ENCODE measurements around the gene TBC1D21. TPM values are rescaled to one million over a fixed set of nuclear protein-coding genes. Genes with fewer than 3 reads are reported as not detected.

The TBC1D21 gene
- total RNA-seq, 1 donor from 2014 or later, result not detected

DNA sequence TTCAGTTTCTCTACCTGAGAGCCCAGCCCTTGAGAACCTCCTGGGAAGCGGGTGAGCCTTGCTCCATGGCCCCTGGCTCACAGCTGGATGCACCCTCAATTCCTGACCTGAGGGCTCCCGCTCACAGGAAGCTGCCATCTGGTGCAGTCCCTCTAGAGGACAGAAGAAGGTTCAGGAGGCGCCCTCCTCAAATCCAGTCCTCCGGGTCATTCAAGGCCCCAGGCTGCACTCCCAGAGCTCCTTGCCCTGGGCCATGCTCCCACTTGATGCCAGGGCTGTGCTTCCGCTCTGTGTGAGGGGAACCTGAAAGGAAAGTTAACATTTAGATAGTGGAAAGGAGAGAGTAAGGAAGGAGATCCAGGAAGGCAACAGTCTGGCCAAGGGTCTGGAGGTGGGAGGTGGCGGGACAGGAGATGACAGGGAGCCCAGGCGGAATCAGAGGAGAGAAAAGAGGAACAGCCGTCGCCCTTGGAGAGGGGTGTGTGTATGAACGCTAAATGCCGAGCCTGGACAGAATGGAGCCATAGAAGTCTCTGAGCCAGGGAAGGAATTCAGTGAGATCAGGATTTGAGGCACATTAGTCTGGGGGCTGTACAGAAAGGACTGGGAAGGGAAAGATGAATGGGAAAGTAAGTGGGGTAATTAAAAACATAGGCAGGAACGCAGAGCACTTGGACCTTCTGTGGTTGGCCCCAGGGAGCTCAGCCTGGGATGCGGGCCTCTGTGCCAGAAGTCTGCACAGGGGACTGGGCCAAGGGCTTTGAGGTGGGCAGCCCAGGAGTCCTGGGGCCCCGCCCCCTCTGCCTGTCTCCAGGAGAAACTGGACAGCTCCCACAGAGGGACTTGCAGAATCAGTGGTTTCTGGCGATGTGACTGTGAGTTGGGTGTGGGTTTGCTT is 26.1 kb downstream of the TBC1D21 start:
- Histone ChIP-seq H3K4me3 (ENCODE audit: low read depth, low read length) (no peak overlapping the region), H3K36me3 (ENCODE audit: control insufficient read depth, insufficient read depth, low read length) (no peaks in the 10 kb centered on the region), H3K27me3 (ENCODE audit: control insufficient read depth, insufficient read depth, low read length) (peaks cover 7% of the 10 kb centered on the region)
- FAIRE-seq (no peak), DNase-seq (ENCODE audit: low read depth) (no peak)
- TF ChIP-seq, protein P1, sequence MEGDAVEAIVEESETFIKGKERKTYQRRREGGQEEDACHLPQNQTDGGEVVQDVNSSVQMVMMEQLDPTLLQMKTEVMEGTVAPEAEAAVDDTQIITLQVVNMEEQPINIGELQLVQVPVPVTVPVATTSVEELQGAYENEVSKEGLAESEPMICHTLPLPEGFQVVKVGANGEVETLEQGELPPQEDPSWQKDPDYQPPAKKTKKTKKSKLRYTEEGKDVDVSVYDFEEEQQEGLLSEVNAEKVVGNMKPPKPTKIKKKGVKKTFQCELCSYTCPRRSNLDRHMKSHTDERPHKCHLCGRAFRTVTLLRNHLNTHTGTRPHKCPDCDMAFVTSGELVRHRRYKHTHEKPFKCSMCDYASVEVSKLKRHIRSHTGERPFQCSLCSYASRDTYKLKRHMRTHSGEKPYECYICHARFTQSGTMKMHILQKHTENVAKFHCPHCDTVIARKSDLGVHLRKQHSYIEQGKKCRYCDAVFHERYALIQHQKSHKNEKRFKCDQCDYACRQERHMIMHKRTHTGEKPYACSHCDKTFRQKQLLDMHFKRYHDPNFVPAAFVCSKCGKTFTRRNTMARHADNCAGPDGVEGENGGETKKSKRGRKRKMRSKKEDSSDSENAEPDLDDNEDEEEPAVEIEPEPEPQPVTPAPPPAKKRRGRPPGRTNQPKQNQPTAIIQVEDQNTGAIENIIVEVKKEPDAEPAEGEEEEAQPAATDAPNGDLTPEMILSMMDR (IDR thresholded peaks at IDR 0.05; ENCODE audit: insufficient read depth, low read length, severe bottlenecking), result no peak

DNA sequence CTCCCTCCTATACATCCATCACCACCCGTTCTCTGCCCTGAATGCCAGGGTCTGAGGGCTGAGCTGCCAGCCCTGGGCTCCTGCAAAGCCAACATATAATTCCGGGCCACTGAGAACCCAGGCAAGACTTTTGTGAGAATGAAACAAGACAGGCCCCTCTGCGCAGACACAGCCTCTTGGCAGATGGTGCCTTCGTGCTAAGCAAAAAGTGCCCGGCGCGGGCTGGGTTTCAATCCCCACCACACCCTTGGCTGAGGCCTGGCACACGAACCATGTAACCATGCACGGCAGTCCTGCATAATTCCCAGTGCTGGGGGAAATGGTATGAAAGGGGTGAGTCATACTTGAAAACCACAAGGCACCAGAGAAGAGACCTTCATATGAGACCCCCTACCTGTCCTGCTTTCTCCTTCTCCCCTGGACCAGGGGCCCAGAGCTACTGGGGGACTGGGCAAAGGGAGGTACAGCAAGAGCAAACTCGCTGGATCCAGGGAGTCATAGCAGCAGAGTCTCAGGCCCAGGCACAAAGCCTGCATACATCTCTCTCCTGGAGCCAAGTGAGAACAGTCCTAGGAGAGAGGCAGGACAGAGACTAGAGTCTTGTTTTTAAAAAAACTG is 26.8 kb downstream of the TBC1D21 start:
- TF ChIP-seq, protein P1 (IDR thresholded peaks at IDR 0.05; ENCODE audit: insufficient read depth, low read length, severe bottlenecking), result no peak
- H3K36me3 ChIP-seq (ENCODE audit: control insufficient read depth, insufficient read depth, low read length), result no peaks in the 10 kb centered on the region
- H3K4me3 ChIP-seq (ENCODE audit: low read depth, low read length), result no peak overlapping the region
- no peak for DNase-seq (ENCODE audit: low read depth)
- no peak for FAIRE-seq
- peaks cover 5% of the 10 kb centered on the region for H3K27me3 ChIP-seq (ENCODE audit: control insufficient read depth, insufficient read depth, low read length)

DNA sequence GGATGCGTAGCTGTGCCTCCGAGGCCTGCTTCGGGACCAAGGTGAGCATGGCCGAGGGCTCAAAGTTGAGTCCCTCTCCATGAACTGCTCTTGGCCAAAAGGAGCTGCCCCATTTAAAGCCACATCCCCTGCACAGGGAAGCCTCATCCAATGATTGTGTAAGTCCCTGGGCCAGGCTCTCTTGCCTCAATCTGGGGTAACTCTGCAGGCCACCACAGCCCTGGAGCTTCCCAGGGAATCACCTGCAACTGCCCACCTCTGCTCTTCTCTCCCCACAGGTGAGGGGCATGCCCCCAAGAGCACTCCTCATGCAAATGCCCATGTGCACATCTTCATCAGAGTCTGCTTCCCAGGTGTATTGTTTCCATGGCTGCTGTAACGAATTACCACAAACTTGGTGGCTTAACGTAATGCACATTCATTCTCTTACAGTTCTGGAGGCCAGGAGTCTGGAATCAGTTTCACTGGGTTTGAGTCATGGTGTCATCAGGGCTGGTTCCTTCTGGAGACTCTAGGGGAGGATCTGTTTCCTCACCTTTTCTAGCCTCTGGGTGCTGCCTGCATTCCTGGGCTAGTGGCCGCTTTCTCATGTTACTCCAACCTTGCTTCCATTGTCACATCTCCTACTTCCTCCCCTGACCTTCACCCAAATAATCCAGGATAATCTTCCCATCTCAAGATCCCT is 27.9 kb downstream of the TBC1D21 start:
- Histone ChIP-seq H3K4me3 (ENCODE audit: low read depth, low read length) (no peak overlapping the region), H3K36me3 (ENCODE audit: control insufficient read depth, insufficient read depth, low read length) (no peaks in the 10 kb centered on the region), H3K27me3 (ENCODE audit: control insufficient read depth, insufficient read depth, low read length) (peaks cover 2% of the 10 kb centered on the region)
- DNase-seq (ENCODE audit: low read depth) (no peak), FAIRE-seq (peak; percentile 7)
- TF ChIP-seq, protein P1 (IDR thresholded peaks at IDR 0.05; ENCODE audit: insufficient read depth, low read length, severe bottlenecking), result no peak

DNA sequence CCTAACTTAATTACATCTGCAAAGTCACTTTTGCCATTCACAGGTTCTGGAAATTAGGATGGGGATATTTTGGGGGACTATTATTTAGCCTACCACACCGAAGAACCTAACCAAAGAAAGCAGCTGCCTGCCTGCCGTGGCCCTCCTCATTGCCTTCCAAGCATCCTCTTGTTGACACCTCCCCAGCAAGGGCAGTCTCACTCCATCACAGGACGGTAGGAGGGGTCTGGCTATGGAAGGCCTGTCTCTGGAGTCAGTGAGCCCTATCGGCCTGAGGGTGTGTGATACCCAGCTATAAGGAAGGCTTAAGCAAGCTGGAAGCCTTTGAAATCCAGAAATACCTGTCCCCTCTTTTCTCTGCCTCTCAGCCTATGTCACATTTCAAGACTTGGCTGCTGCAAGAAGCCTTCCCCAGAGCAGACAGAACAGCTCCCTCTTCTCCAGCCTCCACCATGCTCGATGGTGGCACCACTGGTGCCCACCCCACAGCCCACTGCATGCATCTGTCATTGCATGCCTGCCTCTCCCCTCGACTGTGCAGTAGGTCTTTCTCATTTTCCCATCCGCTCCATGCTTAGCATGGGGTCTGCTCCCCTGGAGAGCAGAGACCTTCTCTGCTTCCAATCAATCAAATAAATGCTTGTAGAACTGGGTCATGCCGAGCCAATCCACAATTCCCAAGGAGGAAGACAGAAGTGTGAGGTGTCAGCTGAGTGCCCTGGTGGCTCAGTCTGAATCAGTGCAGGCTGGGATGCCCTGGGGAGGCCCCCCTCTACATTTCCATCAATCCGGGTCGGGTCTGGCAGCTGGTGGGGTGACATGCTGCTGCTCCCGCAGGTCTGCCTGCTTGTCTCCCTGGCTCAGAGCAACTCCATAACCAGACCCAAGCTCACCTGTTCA is 29.0 kb downstream of the TBC1D21 start:
- TF ChIP-seq, protein P1 (IDR thresholded peaks at IDR 0.05; ENCODE audit: insufficient read depth, low read length, severe bottlenecking), result no peak
- no peaks in the 10 kb centered on the region for H3K36me3 ChIP-seq (ENCODE audit: control insufficient read depth, insufficient read depth, low read length)
- no peak overlapping the region for H3K4me3 ChIP-seq (ENCODE audit: low read depth, low read length)
- FAIRE-seq (peak; percentile 13), DNase-seq (ENCODE audit: low read depth) (no peak)
- H3K27me3 ChIP-seq (ENCODE audit: control insufficient read depth, insufficient read depth, low read length), result peaks cover 2% of the 10 kb centered on the region

DNA sequence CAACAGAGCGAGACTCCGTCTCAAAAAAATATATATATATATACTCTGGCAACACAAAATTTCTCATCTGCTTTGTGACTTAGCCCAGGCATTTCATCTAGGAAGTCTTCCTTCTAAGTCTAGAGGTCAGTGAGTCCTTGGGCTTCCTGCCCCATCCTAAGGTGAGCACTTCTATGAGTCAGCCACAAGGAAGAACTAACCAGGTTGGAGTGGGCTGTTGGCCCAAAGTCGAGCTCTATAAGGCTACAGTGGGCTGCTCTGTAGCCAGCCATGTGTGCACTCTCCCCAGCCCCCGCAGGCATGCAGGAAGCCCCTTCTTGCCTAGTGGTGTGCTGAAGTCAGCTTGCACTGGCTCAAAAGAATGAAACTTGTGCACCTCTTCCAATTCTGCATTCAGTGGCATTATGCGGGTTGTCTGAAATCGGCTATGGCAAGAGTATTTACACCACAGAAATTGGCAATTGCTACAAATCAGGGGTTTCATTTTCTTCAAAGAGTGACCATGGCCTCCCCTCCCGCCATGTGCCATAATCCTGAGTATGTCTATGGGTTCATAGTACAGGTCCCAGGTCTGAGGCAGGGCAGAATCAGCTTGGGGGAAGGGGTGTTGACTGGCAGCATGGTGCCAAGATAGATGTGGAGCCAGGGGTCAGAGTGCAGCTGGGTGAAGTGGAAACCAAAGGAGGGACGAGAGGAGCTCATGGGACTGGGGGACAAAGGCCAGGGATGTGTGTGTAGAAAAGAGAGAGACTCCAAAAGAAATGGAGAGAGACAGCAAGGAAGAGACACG is 30.9 kb downstream of the TBC1D21 start:
- TF ChIP-seq, protein P1 (IDR thresholded peaks at IDR 0.05; ENCODE audit: insufficient read depth, low read length, severe bottlenecking), result no peak
- FAIRE-seq, result no peak

More for the DNA sequence above, 30.9 kb downstream of the TBC1D21 start:
- no peak for DNase-seq (ENCODE audit: low read depth)
- no peaks in the 10 kb centered on the region for H3K36me3 ChIP-seq (ENCODE audit: control insufficient read depth, insufficient read depth, low read length)
- H3K4me3 ChIP-seq (ENCODE audit: low read depth, low read length), result no peak overlapping the region
- peaks cover 2% of the 10 kb centered on the region for H3K27me3 ChIP-seq (ENCODE audit: control insufficient read depth, insufficient read depth, low read length)
